ENCODE results near the gene MS4A1.

- TF ChIP-seq, protein P1, sequence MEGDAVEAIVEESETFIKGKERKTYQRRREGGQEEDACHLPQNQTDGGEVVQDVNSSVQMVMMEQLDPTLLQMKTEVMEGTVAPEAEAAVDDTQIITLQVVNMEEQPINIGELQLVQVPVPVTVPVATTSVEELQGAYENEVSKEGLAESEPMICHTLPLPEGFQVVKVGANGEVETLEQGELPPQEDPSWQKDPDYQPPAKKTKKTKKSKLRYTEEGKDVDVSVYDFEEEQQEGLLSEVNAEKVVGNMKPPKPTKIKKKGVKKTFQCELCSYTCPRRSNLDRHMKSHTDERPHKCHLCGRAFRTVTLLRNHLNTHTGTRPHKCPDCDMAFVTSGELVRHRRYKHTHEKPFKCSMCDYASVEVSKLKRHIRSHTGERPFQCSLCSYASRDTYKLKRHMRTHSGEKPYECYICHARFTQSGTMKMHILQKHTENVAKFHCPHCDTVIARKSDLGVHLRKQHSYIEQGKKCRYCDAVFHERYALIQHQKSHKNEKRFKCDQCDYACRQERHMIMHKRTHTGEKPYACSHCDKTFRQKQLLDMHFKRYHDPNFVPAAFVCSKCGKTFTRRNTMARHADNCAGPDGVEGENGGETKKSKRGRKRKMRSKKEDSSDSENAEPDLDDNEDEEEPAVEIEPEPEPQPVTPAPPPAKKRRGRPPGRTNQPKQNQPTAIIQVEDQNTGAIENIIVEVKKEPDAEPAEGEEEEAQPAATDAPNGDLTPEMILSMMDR (IDR thresholded peaks at IDR 0.05) = no peak
- no peak for TF ChIP-seq EP300 (IDR thresholded peaks at IDR 0.05; ENCODE audit: low read depth)
Measured at GRCh38 chr11:60422609-60423008, 33.0 kb upstream of the MS4A1 start.
